Upper lobe of right lung (tissue), 1 donor: Measurements from ENCODE around the gene RPL39L. TPM values are rescaled to one million over a fixed set of nuclear protein-coding genes. Genes with fewer than 3 reads are reported as not detected.
A peak's percentile ranks its signal among the peaks of the same experiment; 100 is the strongest.

Experiments
- ATAC-seq: fragments of 200-7000 bp; cut with Tn5 transposase; one replicate; pipeline ENCODE4 v1.9.1; 2020; ENCODE audit warnings: mild to moderate bottlenecking, moderate library complexity
- DNase-seq: peaks from one replicate; pipeline ENCODE4 v3.0.0-alpha.2; 2020
- H3K27ac ChIP-seq: fragments of 200-600 bp; one replicate; pipeline ENCODE4 v1.8.0; 2022
- H3K27me3 ChIP-seq: fragments of 200-600 bp; one replicate; pipeline ENCODE4 v1.8.0; 2022; ENCODE audit warnings: mild to moderate bottlenecking
- H3K36me3 ChIP-seq: fragments of 200-600 bp; one replicate; pipeline ENCODE4 v1.8.0; 2022
- H3K4me1 ChIP-seq: fragments of 200-600 bp; one replicate; pipeline ENCODE4 v1.8.0; 2022
- H3K4me3 ChIP-seq: fragments of 200-600 bp; one replicate; pipeline ENCODE4 v1.8.0; 2022; ENCODE audit warnings: mild to moderate bottlenecking
- H3K9me3 ChIP-seq: fragments of 200-600 bp; one replicate; pipeline ENCODE4 v1.8.0; 2022
- CTCF ChIP-seq: fragments of 200-600 bp; IDR thresholded peaks from one replicate; pipeline ENCODE4 v1.8.0; 2022; ENCODE audit warnings: antibody characterized with exemption
- intact Hi-C: fragments of 100-400 bp; cut with DNase I; formaldehyde crosslinking; loops from one replicate; pipeline ENCODE4 v1.11.0; 2022
- total RNA-seq: library from RNA; stranded (reverse); fragmentation: NEBNext Ultra II Directional; extraction: Animal tissue kit (Norgen Biotek cat#: 25700); gene quantifications from one replicate; pipeline ENCODE4 v1.2.1, GENCODE V29; 2021
- donor health status: DM: no; HTN: yes; CAD: no; lungs with severe emphysema.

The RPL39L gene
- total RNA-seq, 1 donor from 2014 or later = 3.9 TPM

GRCh38 chr3:187150599-187150998 lies 11.3 kb upstream of the RPL39L start:
- TF ChIP-seq CTCF = peak; percentile 30
- no peak for ATAC-seq
- DNase-seq = no peak
- Histone ChIP-seq H3K36me3 (no peaks in the 10 kb centered on the region), H3K4me1 (no peaks in the 10 kb centered on the region), H3K4me3 (no peak overlapping the region), H3K9me3 (no peaks in the 10 kb centered on the region), H3K27ac (no peak overlapping the region), H3K27me3 (no peaks in the 10 kb centered on the region)
- intact Hi-C loops = no loop called here

- Histone ChIP-seq H3K36me3 (no peaks in the 10 kb centered on the region), H3K27me3 (no peaks in the 10 kb centered on the region), H3K4me1 (no peaks in the 10 kb centered on the region), H3K27ac (no peak overlapping the region), H3K9me3 (no peaks in the 10 kb centered on the region), H3K4me3 (no peak overlapping the region)
- no peak for TF ChIP-seq CTCF
- DNase-seq = no peak
- no peak for ATAC-seq
- intact Hi-C loops = no loop called here
Observed at GRCh38 chr3:187150186-187150585, 10.9 kb upstream of the RPL39L start.

- intact Hi-C loops = no loop called here
- no peak for DNase-seq
- H3K9me3 ChIP-seq = no peaks in the 10 kb centered on the region
- no peak for ATAC-seq
- H3K4me3 ChIP-seq = no peak overlapping the region
- H3K4me1 ChIP-seq = no peaks in the 10 kb centered on the region
- no peaks in the 10 kb centered on the region for H3K36me3 ChIP-seq
- TF ChIP-seq CTCF = no peak
- H3K27me3 ChIP-seq = no peaks in the 10 kb centered on the region
- H3K27ac ChIP-seq = no peak overlapping the region
Observed at GRCh38 chr3:187146389-187146788, 7.1 kb upstream of the RPL39L start.

GRCh38 chr3:187145149-187145895 lies 6.0 kb upstream of the RPL39L start:
- no peaks in the 10 kb centered on the region for H3K4me1 ChIP-seq
- ATAC-seq (no peak), DNase-seq (no peak)
- no peaks in the 10 kb centered on the region for H3K36me3 ChIP-seq
- H3K9me3 ChIP-seq = no peaks in the 10 kb centered on the region
- H3K27ac ChIP-seq = no peak overlapping the region
- no peaks in the 10 kb centered on the region for H3K27me3 ChIP-seq
- H3K4me3 ChIP-seq = no peak overlapping the region
- intact Hi-C loops = no loop called here
- no peak for TF ChIP-seq CTCF

GRCh38 chr3:187139895-187140253 lies 578 bp upstream of the RPL39L start:
- ATAC-seq (no peak), DNase-seq (no peak)
- H3K9me3 ChIP-seq = no peaks in the 10 kb centered on the region
- peak overlapping the region; percentile 63 for H3K27ac ChIP-seq
- no peaks in the 10 kb centered on the region for H3K27me3 ChIP-seq
- H3K36me3 ChIP-seq = no peaks in the 10 kb centered on the region
- no peak for TF ChIP-seq CTCF
- peaks cover 5% of the 10 kb centered on the region for H3K4me1 ChIP-seq
- intact Hi-C loops = no loop called here
- peak overlapping the region; percentile 69 for H3K4me3 ChIP-seq

- DNase-seq (no peak), ATAC-seq (no peak)
- peaks cover 5% of the 10 kb centered on the region for H3K4me1 ChIP-seq
- intact Hi-C loops = no loop called here
- H3K9me3 ChIP-seq = no peaks in the 10 kb centered on the region
- no peak overlapping the region for H3K4me3 ChIP-seq
- no peaks in the 10 kb centered on the region for H3K27me3 ChIP-seq
- no peak overlapping the region for H3K27ac ChIP-seq
- no peak for TF ChIP-seq CTCF
- H3K36me3 ChIP-seq = no peaks in the 10 kb centered on the region
Observed at GRCh38 chr3:187136936-187137335, 2.4 kb downstream of the RPL39L start.
